ENCODE results near the gene METTL22. TPM values are rescaled to one million over a fixed set of nuclear protein-coding genes. Genes with fewer than 3 reads are reported as not detected.

The METTL22 gene
- total RNA-seq, 2 donors from 2014 or later: 27.4 to 30.7 TPM

DNA sequence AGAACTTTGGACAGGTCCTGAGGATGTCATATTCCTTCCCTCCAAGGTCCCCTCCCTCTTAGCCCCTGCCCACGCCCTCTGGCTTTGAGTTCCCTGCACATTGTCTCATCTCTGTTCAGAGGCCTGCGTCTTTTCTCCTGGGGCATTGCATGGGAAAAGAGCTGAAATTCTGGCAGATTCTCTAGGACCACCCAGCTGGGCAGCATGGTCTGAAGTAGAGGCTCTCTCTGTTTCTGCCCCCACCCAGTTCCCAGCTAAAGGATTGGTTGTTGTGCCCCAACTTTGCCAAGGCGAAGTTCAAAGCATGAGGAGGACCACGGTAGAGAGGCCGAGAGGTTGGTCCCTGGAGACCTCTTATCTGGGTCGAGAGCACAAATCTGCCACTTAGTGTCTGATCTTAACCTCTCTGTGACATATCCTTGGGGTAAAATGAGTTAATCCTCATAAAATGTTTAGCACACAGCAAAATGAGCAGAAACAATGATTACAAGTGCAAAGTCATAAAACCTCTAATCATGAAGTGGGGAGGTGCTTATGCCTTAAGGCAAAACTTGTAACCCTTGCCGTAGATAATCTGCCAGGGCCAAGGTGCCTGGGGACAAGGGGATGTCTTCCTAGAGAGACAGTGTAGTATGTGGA lies 55.4 kb downstream of the METTL22 start:
- DNase-seq (ENCODE audit: low spot score): no peak
- intact Hi-C loops (cut with DNase I): no loop called here

DNA sequence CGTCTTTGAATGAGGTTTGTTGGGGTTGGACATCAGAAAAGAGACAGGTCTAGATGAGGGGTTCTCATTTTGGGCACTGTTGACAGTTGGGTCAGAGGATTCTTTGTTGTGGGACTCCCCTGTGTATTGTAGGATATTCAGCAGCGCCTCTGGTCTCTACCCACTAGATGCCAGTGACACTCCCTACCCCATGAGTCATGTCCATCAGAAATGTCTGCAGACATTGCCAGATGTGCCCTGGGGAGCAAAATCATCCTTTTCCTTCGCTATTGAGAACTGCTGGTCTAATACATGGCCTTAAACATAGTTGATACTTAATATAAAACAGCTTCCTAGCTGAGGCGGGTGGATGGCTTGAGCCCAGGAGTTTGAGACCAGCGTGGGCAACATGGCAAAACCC lies 56.0 kb downstream of the METTL22 start:
- intact Hi-C loops (cut with DNase I): no loop called here
- DNase-seq (ENCODE audit: low spot score): no peak

DNA sequence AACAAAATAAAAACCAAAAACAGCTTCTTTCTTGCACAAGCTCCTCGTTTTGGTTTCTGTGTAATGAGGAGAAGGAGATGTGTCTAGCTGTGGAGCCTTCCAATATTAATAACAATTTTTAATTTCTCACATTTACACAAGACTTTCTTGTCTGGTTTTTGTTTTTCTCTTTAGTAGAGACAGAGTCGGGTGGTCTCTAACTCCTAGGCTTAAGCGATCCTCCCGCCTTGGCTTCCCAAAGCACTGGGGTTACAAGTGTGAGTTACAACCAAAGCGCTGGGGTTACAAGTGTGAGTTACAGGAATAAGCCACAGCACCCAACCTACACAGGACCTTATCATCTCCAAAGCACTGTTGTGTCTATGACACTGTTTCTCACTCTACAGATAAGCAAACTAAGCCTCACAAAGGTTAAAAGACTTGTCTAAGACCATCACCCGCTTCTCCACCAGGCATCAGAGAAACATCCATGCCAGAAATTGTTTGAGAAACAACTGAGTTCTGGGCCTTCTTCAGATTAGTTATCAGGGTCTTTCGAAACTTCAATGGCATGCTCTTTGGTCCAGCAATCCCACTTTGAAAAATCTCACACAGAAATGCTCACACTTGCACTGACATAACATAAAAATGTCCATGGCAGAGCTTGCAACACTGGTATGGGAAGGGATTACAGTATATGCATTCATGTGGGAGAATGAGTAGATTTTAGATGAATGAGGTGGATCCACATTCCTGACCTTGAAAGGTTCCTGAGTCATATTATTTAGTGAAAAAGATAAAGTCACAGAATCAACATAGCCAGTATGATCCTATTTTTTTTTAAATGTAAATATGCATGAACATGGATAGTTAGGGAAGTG lies 56.8 kb downstream of the METTL22 start:
- DNase-seq (ENCODE audit: low spot score): no peak
- intact Hi-C loops (cut with DNase I): no loop called here

DNA sequence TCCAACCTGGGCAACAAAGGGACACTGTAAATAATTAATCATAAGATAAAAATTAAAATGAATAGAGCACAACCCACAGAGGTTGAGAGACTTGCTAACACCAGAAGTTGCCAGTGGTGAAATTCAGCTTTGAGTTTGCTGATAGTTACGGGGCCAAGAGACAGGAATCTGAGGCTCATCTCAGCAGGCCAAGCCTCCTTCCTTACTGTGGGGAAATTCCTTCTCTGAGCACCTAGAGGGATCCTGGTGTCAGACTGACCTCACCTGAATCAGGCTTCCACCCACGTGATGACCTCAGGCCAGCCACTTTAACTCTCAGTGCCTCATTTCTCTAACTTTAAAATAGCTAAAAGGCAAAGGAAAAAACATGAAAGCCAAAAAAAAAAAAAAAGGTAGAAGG lies 57.7 kb downstream of the METTL22 start:
- no peak for DNase-seq (ENCODE audit: low spot score)
- intact Hi-C loops (cut with DNase I): no loop called here

DNA sequence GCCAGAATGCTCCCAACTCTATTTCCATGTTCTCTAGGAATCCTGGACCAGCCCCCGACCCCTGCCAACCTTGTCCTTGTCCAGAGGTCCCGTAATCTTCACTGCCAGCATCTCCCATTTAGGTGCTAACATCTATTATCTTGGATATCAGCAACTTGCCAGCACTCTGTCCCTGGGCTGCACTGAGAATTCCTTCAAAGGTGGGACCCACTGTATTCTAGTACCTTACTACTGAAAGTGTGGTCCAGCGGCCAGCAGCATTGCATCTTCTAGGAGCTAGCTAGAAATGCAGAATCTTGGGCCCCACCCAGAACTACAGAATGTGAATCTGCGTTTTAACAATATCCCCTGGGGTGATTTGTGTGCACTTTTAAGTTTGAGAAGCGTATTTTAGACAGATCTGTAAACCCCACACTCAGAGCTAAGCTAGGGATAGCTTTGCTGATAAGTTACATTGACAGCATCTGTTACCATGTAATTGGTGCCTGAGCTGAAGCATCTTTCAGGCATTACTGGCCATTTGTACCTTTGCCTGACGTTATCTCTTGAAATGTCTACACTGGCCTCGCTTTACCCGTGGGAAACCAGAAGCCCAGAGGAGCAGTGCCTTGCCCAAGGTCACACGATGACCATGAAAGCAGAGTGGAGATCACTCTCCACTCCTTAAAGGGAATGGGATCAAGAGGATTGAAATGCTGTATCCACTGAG lies 61.2 kb downstream of the METTL22 start:
- intact Hi-C loops (cut with DNase I): no loop called here
- DNase-seq (ENCODE audit: low spot score): no peak

DNA sequence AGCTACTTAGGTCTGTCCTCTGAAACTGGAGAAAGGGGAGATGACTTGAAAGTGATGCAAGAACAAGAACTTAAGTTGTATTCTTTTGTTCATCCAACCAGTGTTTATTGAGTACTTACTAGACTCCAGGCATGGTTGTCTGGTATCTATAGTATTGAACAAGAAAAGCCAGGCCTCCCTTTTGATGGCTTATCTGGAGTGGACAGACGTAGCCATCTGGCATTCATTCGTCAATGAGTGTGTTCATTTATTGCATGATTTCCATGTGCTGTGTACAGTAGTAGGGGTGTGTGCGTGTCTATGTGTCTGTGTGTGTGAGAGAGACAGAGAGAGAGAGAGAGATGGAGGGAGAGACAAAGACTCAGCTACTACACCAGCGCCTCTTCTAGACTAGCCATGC lies 62.1 kb downstream of the METTL22 start:
- intact Hi-C loops (cut with DNase I): no loop called here
- DNase-seq (ENCODE audit: low spot score): no peak

DNA sequence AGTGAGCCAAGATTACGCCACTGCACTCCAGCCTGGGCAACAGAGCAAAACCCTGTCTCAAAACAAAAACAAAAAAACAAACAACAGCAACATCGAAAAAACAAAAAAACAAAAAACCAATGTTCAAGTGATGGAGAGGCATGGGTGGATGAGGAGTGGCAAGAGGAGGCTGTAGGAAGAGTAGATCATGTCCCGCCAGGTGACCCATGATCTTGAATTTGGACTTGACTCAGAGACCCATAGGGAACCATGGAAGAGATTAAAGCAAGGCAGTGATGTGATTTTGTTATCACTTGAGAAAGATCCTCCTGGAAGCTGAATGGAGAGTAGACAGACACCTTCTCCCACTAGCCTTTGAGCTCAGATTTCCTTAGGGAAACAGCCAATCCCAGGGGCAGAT lies 64.1 kb downstream of the METTL22 start:
- intact Hi-C loops (cut with DNase I): no loop called here
- DNase-seq (ENCODE audit: low spot score): no peak

DNA sequence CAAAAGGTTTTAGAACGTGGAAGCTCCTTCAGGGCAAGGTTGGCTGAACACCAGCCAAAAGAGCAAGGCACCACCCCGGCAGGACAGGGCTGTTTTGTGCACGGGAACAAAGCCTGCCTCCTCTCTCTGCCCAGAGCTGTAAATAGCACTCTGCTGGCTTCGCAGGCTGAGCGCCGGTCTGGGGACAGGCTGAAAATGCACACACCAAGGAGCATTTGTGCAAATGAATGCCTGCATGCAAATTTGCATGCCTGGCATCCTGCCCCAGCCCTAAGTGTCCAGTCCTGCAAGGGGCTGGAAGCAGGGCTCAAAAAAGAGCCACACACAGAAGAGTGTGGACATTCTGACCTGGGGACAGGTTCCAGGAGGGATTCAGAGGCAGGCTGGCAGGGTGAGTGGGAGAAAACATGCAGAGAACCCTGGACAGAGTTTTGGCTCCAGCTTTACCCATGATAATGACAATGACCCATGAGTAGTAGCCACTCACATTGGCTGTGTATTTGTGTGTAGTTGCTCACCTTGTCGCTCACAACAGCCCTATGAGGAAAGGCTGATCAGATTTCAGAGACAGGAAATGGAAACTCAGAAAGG lies 64.6 kb downstream of the METTL22 start:
- intact Hi-C loops (cut with DNase I): no loop called here
- no peak for DNase-seq (ENCODE audit: low spot score)

DNA sequence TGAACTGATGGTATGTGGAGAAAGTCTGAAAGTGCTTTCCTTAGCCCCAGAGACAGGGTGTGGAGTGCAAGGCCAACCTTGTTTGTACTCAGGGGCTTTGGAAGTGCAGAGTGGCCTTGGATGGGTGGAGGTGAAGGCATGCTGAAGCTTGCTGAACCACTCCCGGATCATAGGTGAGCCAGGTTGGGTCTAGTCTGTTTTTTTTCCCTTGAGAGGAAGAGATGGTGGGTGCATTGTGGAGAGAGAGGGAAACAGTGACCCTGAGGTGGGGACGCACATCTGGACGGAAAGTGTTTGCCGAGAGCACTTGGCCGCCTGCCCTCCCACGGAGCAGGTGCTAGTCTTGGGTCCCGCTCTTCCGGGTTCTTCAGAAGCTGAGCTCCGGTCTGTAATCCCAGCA lies 65.4 kb downstream of the METTL22 start:
- DNase-seq (ENCODE audit: low spot score): no peak
- intact Hi-C loops (cut with DNase I): no loop called here

DNA sequence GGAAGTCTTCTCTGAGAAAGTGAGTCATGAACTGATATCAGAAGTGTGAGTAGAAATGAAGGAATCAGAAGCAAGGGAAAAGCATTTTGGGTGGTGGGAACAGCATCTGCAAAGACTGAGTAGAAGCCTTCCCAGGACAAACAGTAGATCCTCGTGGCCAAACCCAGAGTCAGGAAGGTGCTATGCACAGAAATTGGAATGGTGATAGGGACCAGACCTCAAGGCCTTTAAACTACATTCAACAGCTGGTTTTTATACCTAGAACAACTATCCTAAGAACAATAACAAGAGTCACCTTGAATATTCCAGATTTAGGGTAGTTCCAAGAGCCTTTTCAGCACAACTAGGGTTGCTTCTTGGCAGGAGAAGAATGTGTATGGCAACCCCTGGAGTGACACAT lies 68.2 kb downstream of the METTL22 start:
- intact Hi-C loops (cut with DNase I): no loop called here
- DNase-seq (ENCODE audit: low spot score): no peak

DNA sequence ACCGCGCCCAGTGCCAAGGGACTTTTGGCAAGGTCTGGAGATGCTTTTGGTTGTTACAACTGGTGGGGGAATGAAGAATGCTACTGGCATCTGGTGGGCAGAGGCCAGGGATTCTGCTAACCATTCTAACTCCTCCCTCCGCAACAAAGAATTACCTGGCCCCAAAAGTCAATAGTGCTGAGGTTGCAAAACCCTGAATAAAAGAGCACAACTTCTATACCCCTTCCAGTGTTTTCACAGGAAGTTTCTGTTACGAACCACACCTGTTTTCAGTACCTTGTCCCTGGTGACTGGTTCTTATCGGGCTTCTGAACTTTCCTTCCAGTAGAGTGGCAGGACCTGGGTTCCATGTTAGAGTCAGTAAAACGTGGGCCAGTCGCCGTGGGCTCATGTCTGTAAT lies 70.2 kb downstream of the METTL22 start:
- no peak for DNase-seq (ENCODE audit: low spot score)
- intact Hi-C loops (cut with DNase I): no loop called here

DNA sequence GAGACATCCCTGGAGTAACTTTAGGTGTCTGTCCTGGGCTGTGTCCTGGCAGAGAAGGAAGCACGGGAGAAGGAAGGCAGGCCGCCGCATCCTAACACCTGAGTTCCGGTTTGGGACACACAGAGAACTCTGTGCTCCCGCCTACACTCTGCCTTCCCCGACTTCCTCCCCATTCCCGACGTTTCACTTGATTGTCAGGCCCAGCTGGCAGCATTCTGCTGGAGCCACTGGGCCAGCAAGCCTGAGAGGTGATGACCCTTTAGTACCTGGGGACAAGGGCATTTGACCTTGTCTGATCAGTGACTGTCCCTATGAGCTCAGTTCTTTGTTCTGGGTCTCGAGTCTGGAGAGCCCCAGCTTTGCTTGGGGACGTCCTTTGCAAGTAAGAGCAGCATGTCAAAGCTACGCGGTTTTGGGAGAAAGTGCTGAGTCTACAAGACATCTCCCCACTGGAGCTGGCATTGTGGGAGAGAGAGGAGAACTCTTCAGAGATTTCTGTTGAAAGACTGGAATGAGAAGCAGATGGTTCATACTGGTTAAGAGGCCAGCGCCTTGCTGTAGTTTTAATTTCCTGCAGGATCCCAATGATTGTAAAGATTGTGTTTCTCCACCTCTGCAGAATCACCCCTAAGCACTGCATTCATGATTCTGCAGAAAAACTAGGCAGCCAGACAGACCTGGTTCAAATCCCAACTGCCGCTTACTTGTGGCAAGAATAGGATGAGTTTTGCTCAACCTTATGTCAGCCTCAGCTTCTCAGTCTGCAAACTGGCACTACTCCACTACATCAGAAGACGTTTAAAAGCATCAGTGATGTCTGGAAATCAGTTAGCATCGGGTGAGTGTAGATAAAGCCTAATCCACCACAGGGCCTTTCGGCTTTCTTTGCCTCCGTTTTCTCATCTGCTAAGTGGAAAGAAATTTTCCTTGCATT lies 73.6 kb downstream of the METTL22 start:
- DNase-seq (ENCODE audit: low spot score): no peak
- intact Hi-C loops (cut with DNase I): no loop called here

DNA sequence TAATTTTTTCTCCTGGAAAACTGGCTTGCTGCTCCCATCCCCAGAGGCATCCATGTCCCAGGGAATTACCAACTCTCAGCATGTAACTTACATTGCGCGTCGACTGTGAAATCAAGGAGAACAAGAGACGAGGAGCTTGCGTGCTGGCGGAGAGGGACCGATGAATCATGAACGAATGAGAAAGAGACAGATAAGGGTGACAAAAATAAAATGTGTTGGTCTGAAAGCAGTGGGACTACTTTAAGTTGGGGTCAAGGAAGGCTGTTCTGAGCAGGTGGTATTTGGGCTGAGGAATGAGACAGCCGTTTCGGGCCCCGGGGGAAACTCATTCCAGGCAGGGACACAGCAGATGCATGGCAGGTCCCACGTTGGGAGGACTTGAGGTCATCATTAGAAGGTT lies 75.4 kb downstream of the METTL22 start:
- no peak for DNase-seq (ENCODE audit: low spot score)
- intact Hi-C loops (cut with DNase I): no loop called here

DNA sequence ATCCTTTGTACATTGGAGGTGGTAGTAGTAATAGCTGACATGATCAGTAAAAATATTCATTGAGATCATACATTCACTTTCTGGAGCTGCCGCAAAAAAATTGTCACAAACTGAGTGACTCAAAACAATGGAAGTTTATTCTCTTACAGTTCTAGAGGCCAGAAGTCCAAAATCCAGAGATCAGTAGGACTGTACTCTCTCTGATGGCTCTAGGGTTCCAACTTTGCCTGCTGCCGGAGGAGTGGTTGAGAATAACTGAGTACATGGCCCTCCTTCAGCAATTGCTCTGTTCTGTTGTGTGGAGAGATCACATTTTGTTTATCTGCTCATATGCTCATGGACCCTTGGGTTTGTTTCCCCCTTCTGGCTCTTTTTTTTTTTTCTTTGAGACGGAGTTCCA lies 76.5 kb downstream of the METTL22 start:
- no peak for DNase-seq (ENCODE audit: low spot score)
- intact Hi-C loops (cut with DNase I): no loop called here

Other genes starting within 250 kb of the METTL22 start
- gene TMEM114, start 31.2 kb upstream of the METTL22 start, total RNA-seq: not detected
- gene ABAT, start 52.9 kb downstream of the METTL22 start, total RNA-seq: 1 to 10 TPM; 2.2 to 4.4 TPM
- 1 to 10 TPM; 5.4 to 6.4 TPM for gene TMEM186, start 175.9 kb downstream of the METTL22 start, total RNA-seq
- 10 to 100 TPM; 26.1 to 30.6 TPM for gene PMM2, start 176.1 kb downstream of the METTL22 start, total RNA-seq
- gene CARHSP1, start 247.3 kb downstream of the METTL22 start, total RNA-seq: 10 to 100 TPM; 39.8 to 44.0 TPM